ENCODE data around the gene CAMTA1. TPM values are rescaled to one million over a fixed set of nuclear protein-coding genes. Genes with fewer than 3 reads are reported as not detected.

Gene CAMTA1
- total and polyA plus RNA-seq, 4 donors, result 18.0 to 93.5 (median 35.8) TPM

GRCh38 chr1:7519861-7520395 is 734.7 kb downstream of the CAMTA1 start:
- WGBS, result 84% methylated on average over 9 of the region's 9 CpGs
- Histone ChIP-seq H3K27ac (ENCODE audit: low read depth in 1 of 2, low read length in 2 of 2) (no peak overlapping the region), H3K4me3 (ENCODE audit: low read depth in 1 of 3, low read length in 3 of 3) (no peak overlapping the region), H3K9me3 (ENCODE audit: control insufficient read depth in 4 of 4, low read length in 3 of 4) (no peaks in the 10 kb centered on the region), H3K4me1 (ENCODE audit: control insufficient read depth in 4 of 4, insufficient read depth in 4 of 4, low read length in 3 of 4) (no peaks in the 10 kb centered on the region), H3K9ac (ENCODE audit: low read depth in 1 of 2, low read length in 2 of 2) (no peak overlapping the region), H3K27me3 (ENCODE audit: control insufficient read depth in 4 of 4, insufficient read depth in 4 of 4, low read length in 3 of 4) (no peaks in the 10 kb centered on the region), H3K36me3 (ENCODE audit: control insufficient read depth in 4 of 4, insufficient read depth in 3 of 4, low read depth in 1 of 4, low read length in 3 of 4) (no peaks in the 10 kb centered on the region)
- DNase-seq (ENCODE audit: low spot score), result no peak
- no peak for TF ChIP-seq REST (IDR thresholded peaks at IDR 0.05)
- TF ChIP-seq ATF3 (IDR thresholded peaks at IDR 0.05), result no peak
- TF ChIP-seq FOXA2 (IDR thresholded peaks at IDR 0.05), result no peak
- TF ChIP-seq, protein P1, sequence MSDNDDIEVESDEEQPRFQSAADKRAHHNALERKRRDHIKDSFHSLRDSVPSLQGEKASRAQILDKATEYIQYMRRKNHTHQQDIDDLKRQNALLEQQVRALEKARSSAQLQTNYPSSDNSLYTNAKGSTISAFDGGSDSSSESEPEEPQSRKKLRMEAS (IDR thresholded peaks at IDR 0.05), result no peak
- TF ChIP-seq, protein P2, sequence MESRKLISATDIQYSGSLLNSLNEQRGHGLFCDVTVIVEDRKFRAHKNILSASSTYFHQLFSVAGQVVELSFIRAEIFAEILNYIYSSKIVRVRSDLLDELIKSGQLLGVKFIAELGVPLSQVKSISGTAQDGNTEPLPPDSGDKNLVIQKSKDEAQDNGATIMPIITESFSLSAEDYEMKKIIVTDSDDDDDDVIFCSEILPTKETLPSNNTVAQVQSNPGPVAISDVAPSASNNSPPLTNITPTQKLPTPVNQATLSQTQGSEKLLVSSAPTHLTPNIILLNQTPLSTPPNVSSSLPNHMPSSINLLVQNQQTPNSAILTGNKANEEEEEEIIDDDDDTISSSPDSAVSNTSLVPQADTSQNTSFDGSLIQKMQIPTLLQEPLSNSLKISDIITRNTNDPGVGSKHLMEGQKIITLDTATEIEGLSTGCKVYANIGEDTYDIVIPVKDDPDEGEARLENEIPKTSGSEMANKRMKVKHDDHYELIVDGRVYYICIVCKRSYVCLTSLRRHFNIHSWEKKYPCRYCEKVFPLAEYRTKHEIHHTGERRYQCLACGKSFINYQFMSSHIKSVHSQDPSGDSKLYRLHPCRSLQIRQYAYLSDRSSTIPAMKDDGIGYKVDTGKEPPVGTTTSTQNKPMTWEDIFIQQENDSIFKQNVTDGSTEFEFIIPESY (IDR thresholded peaks at IDR 0.05), result no peak

- WGBS, result 89% methylated on average over 4 of the region's 4 CpGs
- Histone ChIP-seq H3K27ac (ENCODE audit: low read depth in 1 of 2, low read length in 2 of 2) (no peak overlapping the region), H3K9ac (ENCODE audit: low read depth in 1 of 2, low read length in 2 of 2) (no peak overlapping the region), H3K4me3 (ENCODE audit: low read depth in 1 of 3, low read length in 3 of 3) (no peak overlapping the region), H3K36me3 (ENCODE audit: control insufficient read depth in 4 of 4, insufficient read depth in 3 of 4, low read depth in 1 of 4, low read length in 3 of 4) (no peaks in the 10 kb centered on the region), H3K9me3 (ENCODE audit: control insufficient read depth in 4 of 4, low read length in 3 of 4) (no peaks in the 10 kb centered on the region), H3K27me3 (ENCODE audit: control insufficient read depth in 4 of 4, insufficient read depth in 4 of 4, low read length in 3 of 4) (no peaks in the 10 kb centered on the region), H3K4me1 (ENCODE audit: control insufficient read depth in 4 of 4, insufficient read depth in 4 of 4, low read length in 3 of 4) (no peaks in the 10 kb centered on the region)
- DNase-seq (ENCODE audit: low spot score), result no peak
- no peak for TF ChIP-seq ATF3 (IDR thresholded peaks at IDR 0.05)
- no peak for TF ChIP-seq FOXA1 (IDR thresholded peaks at IDR 0.05)
- TF ChIP-seq, protein P1 (IDR thresholded peaks at IDR 0.05), result no peak
- TF ChIP-seq, protein P2 (IDR thresholded peaks at IDR 0.05), result no peak
- TF ChIP-seq FOXA2 (IDR thresholded peaks at IDR 0.05), result no peak
- TF ChIP-seq TAF1 (conservative IDR thresholded peaks at IDR 0.05), result no peak
- no peak for TF ChIP-seq HNF4A (conservative IDR thresholded peaks at IDR 0.05)
- TF ChIP-seq RAD21 (IDR thresholded peaks at IDR 0.05), result no peak
- TF ChIP-seq NR2F2 (IDR thresholded peaks at IDR 0.05), result no peak
Measured at GRCh38 chr1:7520496-7520895, 735.2 kb downstream of the CAMTA1 start.

Measured in liver (tissue), 9 donors.